Measurements from ENCODE around the gene SH3RF1. TPM values are rescaled to one million over a fixed set of nuclear protein-coding genes. Genes with fewer than 3 reads are reported as not detected.

Gene SH3RF1
- total RNA-seq, 1 donor from 2014 or later: 21.6 TPM

- DNase-seq (ENCODE audit: extremely low spot score, unreplicated experiment): no peak
- Mint-ChIP-seq H3K36me3 (peaks cover 9% of the 10 kb centered on the region), H3K9me3 (no peaks in the 10 kb centered on the region), H3K27me3 (no peaks in the 10 kb centered on the region), H3K27ac (no peak overlapping the region), H3K4me3 (no peak overlapping the region), H3K4me1 (ENCODE audit: unreplicated experiment) (peaks cover 6% of the 10 kb centered on the region)
- TF ChIP-seq, protein P1, sequence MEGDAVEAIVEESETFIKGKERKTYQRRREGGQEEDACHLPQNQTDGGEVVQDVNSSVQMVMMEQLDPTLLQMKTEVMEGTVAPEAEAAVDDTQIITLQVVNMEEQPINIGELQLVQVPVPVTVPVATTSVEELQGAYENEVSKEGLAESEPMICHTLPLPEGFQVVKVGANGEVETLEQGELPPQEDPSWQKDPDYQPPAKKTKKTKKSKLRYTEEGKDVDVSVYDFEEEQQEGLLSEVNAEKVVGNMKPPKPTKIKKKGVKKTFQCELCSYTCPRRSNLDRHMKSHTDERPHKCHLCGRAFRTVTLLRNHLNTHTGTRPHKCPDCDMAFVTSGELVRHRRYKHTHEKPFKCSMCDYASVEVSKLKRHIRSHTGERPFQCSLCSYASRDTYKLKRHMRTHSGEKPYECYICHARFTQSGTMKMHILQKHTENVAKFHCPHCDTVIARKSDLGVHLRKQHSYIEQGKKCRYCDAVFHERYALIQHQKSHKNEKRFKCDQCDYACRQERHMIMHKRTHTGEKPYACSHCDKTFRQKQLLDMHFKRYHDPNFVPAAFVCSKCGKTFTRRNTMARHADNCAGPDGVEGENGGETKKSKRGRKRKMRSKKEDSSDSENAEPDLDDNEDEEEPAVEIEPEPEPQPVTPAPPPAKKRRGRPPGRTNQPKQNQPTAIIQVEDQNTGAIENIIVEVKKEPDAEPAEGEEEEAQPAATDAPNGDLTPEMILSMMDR (conservative IDR thresholded peaks at IDR 0.05): no peak
Observed at GRCh38 chr4:169221662-169222061, 49.1 kb downstream of the SH3RF1 start.

DNA sequence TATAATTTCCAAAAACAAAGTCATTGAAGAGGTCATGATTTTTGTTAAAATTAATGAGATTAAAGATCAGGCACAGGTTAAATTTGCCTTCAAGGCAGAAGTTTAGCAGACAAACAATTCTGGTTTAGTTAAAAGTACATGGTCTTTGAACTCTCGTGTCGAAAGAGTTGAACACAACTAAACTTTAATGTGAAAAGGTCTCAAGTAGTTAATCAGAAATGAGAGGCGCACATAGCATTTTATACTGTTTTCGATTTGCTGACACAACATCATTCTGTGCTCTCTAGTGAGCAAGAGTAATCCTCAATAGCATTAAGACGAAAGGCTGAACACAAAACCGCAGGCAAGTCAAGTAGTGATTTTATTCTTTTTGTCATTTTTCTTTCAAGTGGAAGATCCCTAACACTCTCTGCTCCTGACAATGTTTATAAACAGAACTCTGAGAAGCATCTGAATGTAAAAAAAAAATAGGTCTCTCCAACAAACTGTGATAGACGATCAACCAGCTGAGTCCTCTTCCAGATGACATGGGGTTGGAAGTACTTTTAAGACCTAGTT lies 49.8 kb downstream of the SH3RF1 start:
- Mint-ChIP-seq H3K4me3 (no peak overlapping the region), H3K36me3 (peaks cover 6% of the 10 kb centered on the region), H3K4me1 (ENCODE audit: unreplicated experiment) (peaks cover 6% of the 10 kb centered on the region), H3K9me3 (no peaks in the 10 kb centered on the region), H3K27ac (no peak overlapping the region), H3K27me3 (no peaks in the 10 kb centered on the region)
- DNase-seq (ENCODE audit: extremely low spot score, unreplicated experiment): no peak
- TF ChIP-seq, protein P1 (conservative IDR thresholded peaks at IDR 0.05): no peak

- peaks cover 7% of the 10 kb centered on the region for H3K36me3 Mint-ChIP-seq
- H3K4me1 Mint-ChIP-seq (ENCODE audit: unreplicated experiment): peaks cover 6% of the 10 kb centered on the region
- no peaks in the 10 kb centered on the region for H3K27me3 Mint-ChIP-seq
- H3K27ac Mint-ChIP-seq: no peak overlapping the region
- H3K4me3 Mint-ChIP-seq: no peak overlapping the region
- H3K9me3 Mint-ChIP-seq: no peaks in the 10 kb centered on the region
- TF ChIP-seq, protein P1 (conservative IDR thresholded peaks at IDR 0.05): no peak
- no peak for DNase-seq (ENCODE audit: extremely low spot score, unreplicated experiment)
Observed at GRCh38 chr4:169220447-169220846, 50.3 kb downstream of the SH3RF1 start.

GRCh38 chr4:169219440-169219839 lies 51.3 kb downstream of the SH3RF1 start:
- Mint-ChIP-seq H3K36me3 (peaks cover 17% of the 10 kb centered on the region), H3K4me1 (ENCODE audit: unreplicated experiment) (peaks cover 6% of the 10 kb centered on the region), H3K4me3 (no peak overlapping the region), H3K27ac (no peak overlapping the region), H3K27me3 (no peaks in the 10 kb centered on the region), H3K9me3 (no peaks in the 10 kb centered on the region)
- no peak for DNase-seq (ENCODE audit: extremely low spot score, unreplicated experiment)
- TF ChIP-seq, protein P1 (conservative IDR thresholded peaks at IDR 0.05): no peak

- Mint-ChIP-seq H3K27ac (no peak overlapping the region), H3K27me3 (no peaks in the 10 kb centered on the region), H3K9me3 (peaks cover 13% of the 10 kb centered on the region), H3K4me1 (ENCODE audit: unreplicated experiment) (peaks cover 6% of the 10 kb centered on the region), H3K36me3 (peaks cover 35% of the 10 kb centered on the region), H3K4me3 (no peak overlapping the region)
- TF ChIP-seq, protein P1 (conservative IDR thresholded peaks at IDR 0.05): no peak
- no peak for DNase-seq (ENCODE audit: extremely low spot score, unreplicated experiment)
Observed at GRCh38 chr4:169215656-169216055, 55.1 kb downstream of the SH3RF1 start.

- peaks cover 51% of the 10 kb centered on the region for H3K36me3 Mint-ChIP-seq
- H3K27me3 Mint-ChIP-seq: no peaks in the 10 kb centered on the region
- no peak for DNase-seq (ENCODE audit: extremely low spot score, unreplicated experiment)
- H3K4me1 Mint-ChIP-seq (ENCODE audit: unreplicated experiment): peaks cover 17% of the 10 kb centered on the region
- peaks cover 17% of the 10 kb centered on the region for H3K9me3 Mint-ChIP-seq
- H3K4me3 Mint-ChIP-seq: no peak overlapping the region
- TF ChIP-seq, protein P1 (conservative IDR thresholded peaks at IDR 0.05): no peak
- no peak overlapping the region for H3K27ac Mint-ChIP-seq
Observed at GRCh38 chr4:169212981-169213380, 57.8 kb downstream of the SH3RF1 start.

All from type B pancreatic cell (in vitro differentiated cells).